ENCODE measurements around the gene ROM1. TPM values are rescaled to one million over a fixed set of nuclear protein-coding genes. Genes with fewer than 3 reads are reported as not detected.
"Not testable (repeated sequence)": the region's sequence is repeated elsewhere in the genome, so short reads cannot be mapped to it uniquely, and the experiment has no call there.

ROM1 gene
- total and polyA plus RNA-seq, 2 experiments from 2014 or later = 1.5 to 3.2 TPM

DNA sequence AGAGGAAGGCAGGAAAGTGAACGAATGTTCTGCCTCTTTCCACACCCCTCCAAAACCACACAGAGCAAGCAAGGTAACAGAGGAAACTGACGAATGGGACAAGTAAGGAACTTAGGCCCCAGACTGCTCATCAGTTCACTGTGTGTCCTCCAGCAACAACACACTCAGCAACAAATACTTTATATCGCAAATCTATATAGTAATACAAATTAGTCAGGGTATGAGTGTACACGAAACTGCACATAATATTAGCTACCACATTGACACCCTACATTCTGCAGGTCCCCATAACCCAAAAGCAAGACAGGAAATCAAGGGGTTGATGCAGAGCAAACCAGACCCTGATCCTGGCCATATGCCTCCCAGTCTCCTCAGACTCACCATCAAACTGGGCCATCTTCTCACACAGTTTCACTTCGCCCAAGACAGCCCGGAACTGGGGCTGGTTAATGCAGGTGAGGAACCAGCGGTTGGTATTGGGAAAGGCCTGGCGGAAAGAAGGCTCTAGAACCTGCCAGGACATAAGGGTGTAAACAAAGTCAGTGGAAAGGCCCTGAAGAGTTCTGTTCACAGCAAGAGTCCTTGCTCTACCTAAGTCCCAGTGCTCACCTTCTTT, 45.9 kb upstream of the ROM1 start:
- Histone ChIP-seq H3K9me2 (replicated peaks; ENCODE audit: insufficient read depth) (no peaks in the 10 kb centered on the region), H3K9me3 (ENCODE audit: low read depth) (no peaks in the 10 kb centered on the region), H3K79me2 (peaks cover 83% of the 10 kb centered on the region), H3K4me3 (no peak overlapping the region), H3K4me2 (no peak overlapping the region), H4K20me1 (ENCODE audit: insufficient read depth, poor library complexity, severe bottlenecking) (peaks cover 29% of the 10 kb centered on the region), H3K27ac (no peak overlapping the region), H3K27me3 (no peaks in the 10 kb centered on the region), H3K36me3 (replicated peaks; ENCODE audit: insufficient read depth, low read depth) (no peaks in the 10 kb centered on the region), H3K4me1 (ENCODE audit: insufficient read depth) (peaks cover 7% of the 10 kb centered on the region), H2AFZ (no peak overlapping the region)
- no peak for DNase-seq (ENCODE audit: low spot score)
- 81% methylated on average over 8 of the region's 8 CpGs for WGBS (ENCODE audit: low lambda C conversion rate, missing lambda C conversion rate)
- TF ChIP-seq, protein P1, sequence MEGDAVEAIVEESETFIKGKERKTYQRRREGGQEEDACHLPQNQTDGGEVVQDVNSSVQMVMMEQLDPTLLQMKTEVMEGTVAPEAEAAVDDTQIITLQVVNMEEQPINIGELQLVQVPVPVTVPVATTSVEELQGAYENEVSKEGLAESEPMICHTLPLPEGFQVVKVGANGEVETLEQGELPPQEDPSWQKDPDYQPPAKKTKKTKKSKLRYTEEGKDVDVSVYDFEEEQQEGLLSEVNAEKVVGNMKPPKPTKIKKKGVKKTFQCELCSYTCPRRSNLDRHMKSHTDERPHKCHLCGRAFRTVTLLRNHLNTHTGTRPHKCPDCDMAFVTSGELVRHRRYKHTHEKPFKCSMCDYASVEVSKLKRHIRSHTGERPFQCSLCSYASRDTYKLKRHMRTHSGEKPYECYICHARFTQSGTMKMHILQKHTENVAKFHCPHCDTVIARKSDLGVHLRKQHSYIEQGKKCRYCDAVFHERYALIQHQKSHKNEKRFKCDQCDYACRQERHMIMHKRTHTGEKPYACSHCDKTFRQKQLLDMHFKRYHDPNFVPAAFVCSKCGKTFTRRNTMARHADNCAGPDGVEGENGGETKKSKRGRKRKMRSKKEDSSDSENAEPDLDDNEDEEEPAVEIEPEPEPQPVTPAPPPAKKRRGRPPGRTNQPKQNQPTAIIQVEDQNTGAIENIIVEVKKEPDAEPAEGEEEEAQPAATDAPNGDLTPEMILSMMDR (IDR thresholded peaks at IDR 0.05; ENCODE audit: poor library complexity) = no peak
- no peak for TF ChIP-seq EZH2 (IDR thresholded peaks at IDR 0.05; ENCODE audit: borderline replicate concordance)
- TF ChIP-seq EZH2phosphoT487 (IDR thresholded peaks at IDR 0.05; ENCODE audit: low read depth, severe bottlenecking, unreplicated experiment) = no peak

DNA sequence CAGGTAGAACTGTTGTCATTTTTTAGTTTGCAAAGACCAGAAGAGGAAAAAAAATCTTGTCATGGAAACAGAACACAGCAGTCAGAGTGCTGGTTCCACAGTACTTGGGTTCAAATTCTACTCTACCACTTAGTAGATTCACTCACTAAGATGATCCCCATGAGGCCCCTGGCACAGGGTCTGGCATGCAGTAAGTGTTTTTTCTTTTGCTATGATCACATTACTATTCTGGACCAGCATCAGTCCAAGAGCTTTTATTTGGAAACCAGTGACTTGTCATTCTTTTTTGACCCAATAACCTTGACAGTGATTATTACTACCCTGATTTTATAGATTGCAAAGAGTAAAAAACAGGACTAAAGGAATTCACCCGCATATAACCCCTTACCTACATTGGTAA, 43.4 kb upstream of the ROM1 start:
- Histone ChIP-seq H3K36me3 (replicated peaks; ENCODE audit: insufficient read depth, low read depth) (no peaks in the 10 kb centered on the region), H3K4me2 (no peak overlapping the region), H3K4me1 (ENCODE audit: insufficient read depth) (peaks cover 13% of the 10 kb centered on the region), H4K20me1 (ENCODE audit: insufficient read depth, poor library complexity, severe bottlenecking) (peaks cover 36% of the 10 kb centered on the region), H3K9me2 (replicated peaks; ENCODE audit: insufficient read depth) (no peaks in the 10 kb centered on the region), H3K27me3 (no peaks in the 10 kb centered on the region), H3K9me3 (ENCODE audit: low read depth) (no peaks in the 10 kb centered on the region), H3K79me2 (peaks cover 83% of the 10 kb centered on the region), H2AFZ (no peak overlapping the region), H3K4me3 (no peak overlapping the region), H3K27ac (no peak overlapping the region)
- 88% methylated on average over 1 of the region's 1 CpG for WGBS (ENCODE audit: low lambda C conversion rate, missing lambda C conversion rate)
- TF ChIP-seq, protein P1 (IDR thresholded peaks at IDR 0.05; ENCODE audit: poor library complexity) = no peak
- TF ChIP-seq EZH2phosphoT487 (IDR thresholded peaks at IDR 0.05; ENCODE audit: low read depth, severe bottlenecking, unreplicated experiment) (no peak), EZH2 (IDR thresholded peaks at IDR 0.05; ENCODE audit: borderline replicate concordance) (no peak)
- no peak for DNase-seq (ENCODE audit: low spot score)

DNA sequence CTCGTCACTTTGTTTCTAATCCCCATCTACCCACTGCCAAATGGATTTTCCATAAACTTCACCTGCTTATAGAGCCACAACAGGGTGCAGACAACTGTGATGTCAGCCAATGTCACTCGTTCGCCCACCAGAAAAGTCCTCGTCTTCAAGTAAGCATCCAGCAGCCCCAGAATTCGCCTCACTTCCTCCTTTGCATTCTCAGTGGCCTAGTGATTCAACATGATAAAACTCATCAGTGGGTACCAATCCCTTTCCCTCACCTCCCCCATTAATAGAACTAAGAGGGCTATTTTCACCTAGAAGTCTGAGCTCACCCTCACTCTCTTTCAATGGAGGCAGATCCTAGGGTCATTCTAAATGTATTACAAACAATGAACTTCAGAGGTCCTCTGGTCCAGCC, 42.2 kb upstream of the ROM1 start:
- H3K79me2 ChIP-seq = peaks cover 86% of the 10 kb centered on the region
- not testable (repeated sequence) for DNase-seq (ENCODE audit: low spot score); H3K4me2 ChIP-seq

DNA sequence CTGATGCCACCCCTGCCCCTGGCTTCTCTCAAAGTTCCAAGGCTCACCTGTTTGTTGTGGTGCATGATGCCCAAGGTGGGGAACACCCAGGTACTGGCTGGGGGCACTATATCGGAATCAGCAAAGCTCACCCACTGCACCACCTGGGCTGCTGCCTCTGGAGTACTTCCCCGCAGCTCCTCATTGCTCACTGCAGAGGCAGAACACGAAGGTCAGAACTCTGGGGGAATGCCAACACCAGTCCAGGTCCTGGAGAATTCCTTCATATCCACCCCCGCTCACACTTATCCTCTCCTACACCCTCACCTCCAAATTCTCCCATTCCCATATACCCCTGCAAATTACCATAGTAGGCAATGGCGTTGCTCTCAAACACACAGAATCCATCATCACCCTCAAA, 41.6 kb upstream of the ROM1 start:
- not testable (repeated sequence) for H3K9me2 ChIP-seq (replicated peaks; ENCODE audit: insufficient read depth); H3K36me3 ChIP-seq (replicated peaks; ENCODE audit: insufficient read depth, low read depth); H3K4me3 ChIP-seq; H2AFZ ChIP-seq; DNase-seq (ENCODE audit: low spot score); H3K27me3 ChIP-seq; H3K27ac ChIP-seq; H3K9me3 ChIP-seq (ENCODE audit: low read depth)
- Histone ChIP-seq H3K4me2 (peak overlapping the region; percentile 87), H3K79me2 (peaks cover 82% of the 10 kb centered on the region), H4K20me1 (ENCODE audit: insufficient read depth, poor library complexity, severe bottlenecking) (peaks cover 25% of the 10 kb centered on the region), H3K4me1 (ENCODE audit: insufficient read depth) (peaks cover 26% of the 10 kb centered on the region)
- WGBS (ENCODE audit: low lambda C conversion rate, missing lambda C conversion rate) = 96% methylated on average over 5 of the region's 5 CpGs

More for the DNA sequence above, 42.2 kb upstream of the ROM1 start:
- peaks cover 24% of the 10 kb centered on the region for H3K4me1 ChIP-seq (ENCODE audit: insufficient read depth)
- not testable (repeated sequence) for H3K36me3 ChIP-seq (replicated peaks; ENCODE audit: insufficient read depth, low read depth); H3K9me2 ChIP-seq (replicated peaks; ENCODE audit: insufficient read depth); H3K4me3 ChIP-seq; H3K27ac ChIP-seq; H2AFZ ChIP-seq; H3K9me3 ChIP-seq (ENCODE audit: low read depth); H3K27me3 ChIP-seq
- H4K20me1 ChIP-seq (ENCODE audit: insufficient read depth, poor library complexity, severe bottlenecking) = peaks cover 25% of the 10 kb centered on the region
- 96% methylated on average over 5 of the region's 5 CpGs for WGBS (ENCODE audit: low lambda C conversion rate, missing lambda C conversion rate)

Measured in hepatocyte (in vitro differentiated cells).